Measurements from ENCODE around the gene CASKIN1. TPM values are rescaled to one million over a fixed set of nuclear protein-coding genes. Genes with fewer than 3 reads are reported as not detected.

The CASKIN1 gene
- total RNA-seq, 3 donors from 2014 or later (not counting 1 experiment from before 2014, with no cell fraction given) = not detected

DNA sequence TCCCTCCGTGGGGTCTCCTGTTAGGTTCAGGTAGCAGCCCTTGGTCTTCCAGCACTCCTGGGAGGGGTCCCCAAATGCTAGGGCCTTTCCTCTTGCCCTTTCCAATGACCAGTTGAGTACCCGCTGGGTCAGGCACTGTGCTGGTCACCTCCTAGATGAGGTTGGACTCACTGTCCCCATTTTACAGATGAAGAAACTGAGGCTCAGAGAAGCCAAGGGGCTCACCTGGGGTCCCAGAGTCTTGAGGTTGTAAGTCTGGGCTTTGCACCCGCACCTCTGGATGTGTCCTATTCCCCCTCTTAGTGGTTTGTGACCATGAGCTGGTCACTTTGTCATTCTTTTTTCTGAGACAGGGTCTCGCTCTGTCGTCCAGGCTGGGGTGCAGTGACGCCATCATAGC, 1.4 kb upstream of the CASKIN1 start:
- DNase-seq (no peak), ATAC-seq (no peak)
- peaks cover 39% of the 10 kb centered on the region for H3K27me3 ChIP-seq (ENCODE audit: control insufficient read depth, insufficient read depth, low read length)
- no peaks in the 10 kb centered on the region for H3K9me3 Mint-ChIP-seq
- no peak for TF ChIP-seq CTCF (IDR thresholded peaks at IDR 0.05)
- intact Hi-C loops (cut with micrococcal nuclease) = no loop called here
- 79% methylated on average over 6 of the region's 6 CpGs for WGBS (ENCODE audit: insufficient coverage)
- H3K27ac Mint-ChIP-seq = no peak overlapping the region
- H3K27me3 Mint-ChIP-seq (ENCODE audit: low read depth in 2 of 2) = peaks cover 11 to 28% of the 10 kb centered on the region in 2 donors
- H3K36me3 Mint-ChIP-seq = no peaks in the 10 kb centered on the region
- no peaks in the 10 kb centered on the region for H3K9me3 ChIP-seq (ENCODE audit: control insufficient read depth, insufficient read depth, low read length)
- H3K36me3 ChIP-seq (ENCODE audit: control insufficient read depth, insufficient read depth, low read length) = no peaks in the 10 kb centered on the region
- peaks cover 0 to 5% of the 10 kb centered on the region in 2 donors for H3K4me1 Mint-ChIP-seq
- H3K4me1 ChIP-seq (ENCODE audit: control insufficient read depth, insufficient read depth, low read length) = peaks cover 15% of the 10 kb centered on the region
- no peak overlapping the region for H3K4me3 ChIP-seq (ENCODE audit: low read length)
- H3K27ac ChIP-seq (ENCODE audit: low read length) = no peak overlapping the region
- peak overlapping the region; percentile 49 for H3K4me3 Mint-ChIP-seq

DNA sequence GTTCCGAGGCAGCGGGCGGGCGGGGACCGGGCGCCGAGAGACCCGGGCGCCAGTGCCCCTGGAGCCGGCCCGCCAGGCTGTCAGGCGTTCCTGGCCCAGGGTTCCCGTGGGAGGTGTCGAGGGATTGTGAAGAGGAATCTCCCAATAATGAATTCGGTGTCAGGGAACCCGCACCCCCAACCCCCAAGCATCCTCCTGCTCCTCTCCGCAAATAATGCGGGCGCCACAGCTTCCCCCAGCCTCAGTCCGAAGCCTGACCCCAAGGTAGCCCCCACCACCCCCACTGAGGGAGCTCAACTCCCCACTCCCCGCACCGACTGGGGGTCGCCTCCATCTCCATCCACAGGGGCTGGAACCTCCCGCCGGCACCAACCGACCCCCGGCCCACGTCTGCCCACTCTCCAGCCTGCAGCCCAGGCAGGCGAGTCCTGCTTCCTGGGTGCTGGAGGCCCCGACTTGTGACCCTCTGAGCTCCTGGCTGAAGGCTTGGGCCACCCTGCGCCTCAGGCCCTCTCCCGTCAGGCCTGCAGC, 641 bp upstream of the CASKIN1 start:
- H3K27ac Mint-ChIP-seq = no peak overlapping the region
- DNase-seq = no peak
- TF ChIP-seq CTCF (IDR thresholded peaks at IDR 0.05) = no peak
- Histone ChIP-seq H3K27ac (ENCODE audit: low read length) (no peak overlapping the region), H3K9me3 (ENCODE audit: control insufficient read depth, insufficient read depth, low read length) (no peaks in the 10 kb centered on the region), H3K4me3 (ENCODE audit: low read length) (no peak overlapping the region), H3K36me3 (ENCODE audit: control insufficient read depth, insufficient read depth, low read length) (no peaks in the 10 kb centered on the region), H3K27me3 (ENCODE audit: control insufficient read depth, insufficient read depth, low read length) (peaks cover 39% of the 10 kb centered on the region), H3K4me1 (ENCODE audit: control insufficient read depth, insufficient read depth, low read length) (peaks cover 15% of the 10 kb centered on the region)
- 25% methylated on average over 32 of the region's 32 CpGs for WGBS (ENCODE audit: insufficient coverage)
- peaks cover 11 to 26% of the 10 kb centered on the region in 2 donors for H3K27me3 Mint-ChIP-seq (ENCODE audit: low read depth in 2 of 2)
- peaks cover 0 to 5% of the 10 kb centered on the region in 2 donors for H3K4me1 Mint-ChIP-seq
- ATAC-seq = no peak
- no peaks in the 10 kb centered on the region for H3K9me3 Mint-ChIP-seq
- no peaks in the 10 kb centered on the region for H3K36me3 Mint-ChIP-seq
- peak overlapping the region; percentile 77 for H3K4me3 Mint-ChIP-seq
- intact Hi-C loops (cut with micrococcal nuclease) = no loop called here

- Histone ChIP-seq H3K4me3 (ENCODE audit: low read length) (no peak overlapping the region), H3K9me3 (ENCODE audit: control insufficient read depth, insufficient read depth, low read length) (no peaks in the 10 kb centered on the region), H3K27me3 (ENCODE audit: control insufficient read depth, insufficient read depth, low read length) (peaks cover 39% of the 10 kb centered on the region), H3K4me1 (ENCODE audit: control insufficient read depth, insufficient read depth, low read length) (peaks cover 15% of the 10 kb centered on the region), H3K36me3 (ENCODE audit: control insufficient read depth, insufficient read depth, low read length) (no peaks in the 10 kb centered on the region), H3K27ac (ENCODE audit: low read length) (no peak overlapping the region)
- Mint-ChIP-seq H3K36me3 (no peaks in the 10 kb centered on the region), H3K27me3 (ENCODE audit: low read depth in 2 of 2) (peaks cover 11 to 25% of the 10 kb centered on the region in 2 donors), H3K4me3 (peak overlapping the region; percentile 62), H3K4me1 (peaks cover 0 to 5% of the 10 kb centered on the region in 2 donors), H3K9me3 (no peaks in the 10 kb centered on the region), H3K27ac (no peak overlapping the region)
- TF ChIP-seq CTCF (IDR thresholded peaks at IDR 0.05) = no peak
- no peak for DNase-seq
- intact Hi-C loops (cut with micrococcal nuclease) = no loop called here
- WGBS (ENCODE audit: insufficient coverage) = 4% methylated on average over 49 of the region's 49 CpGs
- ATAC-seq = peak in 1 of 3 donors; percentile 13
Measured at GRCh38 chr16:2195322-2196161, 863 bp downstream of the CASKIN1 start.

Measured in natural killer cell (primary cell).